OCI-LY7 (cell line): ENCODE results near the gene VPS26C.

Source experiments
- EZH2phosphoT487 ChIP-seq: fragments of 200-600 bp; sonication (generic); IDR thresholded peaks from 2 replicates; pipeline ENCODE4 v1.6.1; 2018; ENCODE audit warnings: low read depth, borderline replicate concordance, mild to moderate bottlenecking, mixed run types, antibody characterized with exemption, low read length, moderate library complexity, mixed read lengths
- TF ChIP-seq, protein P1 (sequence below): fragments of 200-600 bp; sonication (generic); conservative IDR thresholded peaks from 2 replicates; pipeline ENCODE4 v1.5.1; 2014; ENCODE audit warnings: mild to moderate bottlenecking, antibody characterized with exemption, low read length, moderate library complexity, mixed read lengths

DNA sequence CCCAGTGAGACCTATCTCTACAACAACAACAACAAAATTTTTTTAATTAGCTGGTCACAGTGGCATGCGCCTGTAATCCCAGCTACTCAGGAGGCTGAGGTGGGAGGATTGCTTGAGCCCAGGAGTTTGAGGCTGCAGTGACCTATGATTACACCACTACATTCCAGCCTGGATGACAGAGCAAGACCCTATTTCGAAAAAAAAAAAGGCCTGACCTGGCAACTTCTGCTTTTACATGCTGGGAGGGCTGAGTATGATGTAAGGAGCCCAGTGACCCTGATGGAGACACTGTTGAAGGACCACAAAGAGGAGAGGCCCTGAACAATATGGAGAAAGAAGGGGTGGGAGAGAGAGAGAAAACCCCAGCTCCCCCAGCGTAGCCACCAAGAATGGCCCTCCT lies 9.2 kb upstream of the VPS26C start:
- TF ChIP-seq, protein P1, sequence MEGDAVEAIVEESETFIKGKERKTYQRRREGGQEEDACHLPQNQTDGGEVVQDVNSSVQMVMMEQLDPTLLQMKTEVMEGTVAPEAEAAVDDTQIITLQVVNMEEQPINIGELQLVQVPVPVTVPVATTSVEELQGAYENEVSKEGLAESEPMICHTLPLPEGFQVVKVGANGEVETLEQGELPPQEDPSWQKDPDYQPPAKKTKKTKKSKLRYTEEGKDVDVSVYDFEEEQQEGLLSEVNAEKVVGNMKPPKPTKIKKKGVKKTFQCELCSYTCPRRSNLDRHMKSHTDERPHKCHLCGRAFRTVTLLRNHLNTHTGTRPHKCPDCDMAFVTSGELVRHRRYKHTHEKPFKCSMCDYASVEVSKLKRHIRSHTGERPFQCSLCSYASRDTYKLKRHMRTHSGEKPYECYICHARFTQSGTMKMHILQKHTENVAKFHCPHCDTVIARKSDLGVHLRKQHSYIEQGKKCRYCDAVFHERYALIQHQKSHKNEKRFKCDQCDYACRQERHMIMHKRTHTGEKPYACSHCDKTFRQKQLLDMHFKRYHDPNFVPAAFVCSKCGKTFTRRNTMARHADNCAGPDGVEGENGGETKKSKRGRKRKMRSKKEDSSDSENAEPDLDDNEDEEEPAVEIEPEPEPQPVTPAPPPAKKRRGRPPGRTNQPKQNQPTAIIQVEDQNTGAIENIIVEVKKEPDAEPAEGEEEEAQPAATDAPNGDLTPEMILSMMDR: no peak
- no peak for TF ChIP-seq EZH2phosphoT487
